ENCODE measurements around the gene CCT6B. TPM values are rescaled to one million over a fixed set of nuclear protein-coding genes. Genes with fewer than 3 reads are reported as not detected.

CCT6B gene
- total RNA-seq, 1 donor, result 6.2 TPM

DNA sequence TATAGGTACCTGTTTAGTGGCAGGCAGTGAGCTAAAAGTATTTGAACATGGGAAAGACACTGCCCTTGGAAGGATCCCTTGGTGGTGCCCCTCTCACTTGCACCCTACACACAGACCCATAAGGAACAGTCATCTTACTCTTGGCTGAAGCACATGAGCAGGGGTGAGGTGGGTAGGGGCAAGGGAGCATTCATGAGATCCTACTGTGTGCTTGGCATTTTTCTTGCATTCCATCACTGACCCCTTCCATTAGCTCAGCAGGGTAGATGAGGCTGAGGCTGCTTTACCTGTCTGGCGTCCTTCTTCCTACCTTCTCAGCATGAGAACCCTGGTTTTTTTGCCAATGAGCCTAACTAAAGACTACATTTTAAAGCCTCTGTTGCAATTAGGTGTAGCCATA, 48.3 kb downstream of the CCT6B start:
- H3K4me2 ChIP-seq (ENCODE audit: insufficient read depth, low read length), result no peak overlapping the region
- TF ChIP-seq, protein P1, sequence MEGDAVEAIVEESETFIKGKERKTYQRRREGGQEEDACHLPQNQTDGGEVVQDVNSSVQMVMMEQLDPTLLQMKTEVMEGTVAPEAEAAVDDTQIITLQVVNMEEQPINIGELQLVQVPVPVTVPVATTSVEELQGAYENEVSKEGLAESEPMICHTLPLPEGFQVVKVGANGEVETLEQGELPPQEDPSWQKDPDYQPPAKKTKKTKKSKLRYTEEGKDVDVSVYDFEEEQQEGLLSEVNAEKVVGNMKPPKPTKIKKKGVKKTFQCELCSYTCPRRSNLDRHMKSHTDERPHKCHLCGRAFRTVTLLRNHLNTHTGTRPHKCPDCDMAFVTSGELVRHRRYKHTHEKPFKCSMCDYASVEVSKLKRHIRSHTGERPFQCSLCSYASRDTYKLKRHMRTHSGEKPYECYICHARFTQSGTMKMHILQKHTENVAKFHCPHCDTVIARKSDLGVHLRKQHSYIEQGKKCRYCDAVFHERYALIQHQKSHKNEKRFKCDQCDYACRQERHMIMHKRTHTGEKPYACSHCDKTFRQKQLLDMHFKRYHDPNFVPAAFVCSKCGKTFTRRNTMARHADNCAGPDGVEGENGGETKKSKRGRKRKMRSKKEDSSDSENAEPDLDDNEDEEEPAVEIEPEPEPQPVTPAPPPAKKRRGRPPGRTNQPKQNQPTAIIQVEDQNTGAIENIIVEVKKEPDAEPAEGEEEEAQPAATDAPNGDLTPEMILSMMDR (IDR thresholded peaks at IDR 0.05; ENCODE audit: extremely low read depth, low read depth, low read length), result no peak
- H3K4me3 ChIP-seq (ENCODE audit: insufficient read depth, low read length), result no peak overlapping the region
- H3K27ac ChIP-seq (ENCODE audit: low read depth, low read length), result no peak overlapping the region
- H2AFZ ChIP-seq (ENCODE audit: low read length), result no peak overlapping the region
- no peaks in the 10 kb centered on the region for H3K9me3 ChIP-seq (ENCODE audit: low read depth, low read length)
- no peaks in the 10 kb centered on the region for H3K36me3 ChIP-seq (ENCODE audit: insufficient read depth, low read length)
- no peak for DNase-seq (ENCODE audit: insufficient read length, low spot score, missing footprints)
- H4K20me1 ChIP-seq (ENCODE audit: insufficient read depth, low read length), result no peaks in the 10 kb centered on the region
- no peaks in the 10 kb centered on the region for H3K79me2 ChIP-seq (ENCODE audit: insufficient read depth, low read length)
- H3K27me3 ChIP-seq (ENCODE audit: insufficient read depth, low read length), result no peaks in the 10 kb centered on the region
- H3K4me1 ChIP-seq (ENCODE audit: insufficient read depth, low read length), result no peaks in the 10 kb centered on the region

- no peaks in the 10 kb centered on the region for H3K36me3 ChIP-seq (ENCODE audit: insufficient read depth, low read length)
- no peaks in the 10 kb centered on the region for H3K4me1 ChIP-seq (ENCODE audit: insufficient read depth, low read length)
- H3K4me3 ChIP-seq (ENCODE audit: insufficient read depth, low read length), result no peak overlapping the region
- H3K4me2 ChIP-seq (ENCODE audit: insufficient read depth, low read length), result no peak overlapping the region
- no peaks in the 10 kb centered on the region for H4K20me1 ChIP-seq (ENCODE audit: insufficient read depth, low read length)
- TF ChIP-seq, protein P1 (IDR thresholded peaks at IDR 0.05; ENCODE audit: extremely low read depth, low read depth, low read length), result no peak
- no peaks in the 10 kb centered on the region for H3K27me3 ChIP-seq (ENCODE audit: insufficient read depth, low read length)
- no peak overlapping the region for H3K27ac ChIP-seq (ENCODE audit: low read depth, low read length)
- H3K79me2 ChIP-seq (ENCODE audit: insufficient read depth, low read length), result no peaks in the 10 kb centered on the region
- H2AFZ ChIP-seq (ENCODE audit: low read length), result no peak overlapping the region
- DNase-seq (ENCODE audit: insufficient read length, low spot score, missing footprints), result no peak
- no peaks in the 10 kb centered on the region for H3K9me3 ChIP-seq (ENCODE audit: low read depth, low read length)
Measured at GRCh38 chr17:34909040-34909439, 52.2 kb downstream of the CCT6B start.

DNA sequence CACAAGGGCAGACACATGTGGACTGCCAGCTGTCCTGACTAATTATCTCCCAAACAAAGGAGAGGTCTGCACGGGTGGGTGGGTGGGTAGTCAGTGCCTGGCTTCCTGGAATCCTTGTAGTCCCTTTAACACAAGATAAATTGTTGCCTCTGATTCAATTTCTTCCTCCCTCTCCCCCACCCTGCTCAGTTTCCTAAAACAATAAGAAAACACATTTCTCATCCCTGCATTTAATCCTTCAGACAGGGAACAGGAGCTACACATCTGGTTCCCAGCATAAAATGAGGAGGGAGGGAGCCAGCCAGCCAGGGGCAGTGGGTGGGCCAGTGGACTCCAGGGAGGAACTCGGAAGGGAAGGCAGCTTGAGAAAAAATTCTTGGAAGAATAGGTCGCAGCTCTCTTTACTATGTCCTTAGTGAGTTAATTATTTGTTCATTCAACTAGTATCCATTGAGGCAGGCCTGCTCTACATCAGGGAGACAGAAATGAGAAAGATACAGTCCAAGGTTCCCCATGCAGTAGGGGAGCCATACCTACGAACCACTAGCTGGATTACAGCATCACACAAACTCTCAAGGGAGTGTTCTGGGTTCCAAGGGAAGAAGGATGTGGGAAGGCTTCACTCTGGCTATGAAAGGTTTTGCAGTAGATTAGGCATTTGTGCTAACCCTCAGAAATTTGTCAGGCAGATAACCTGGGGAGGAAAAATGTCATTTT, 58.3 kb downstream of the CCT6B start:
- Histone ChIP-seq H3K9me3 (ENCODE audit: low read depth, low read length) (no peaks in the 10 kb centered on the region), H3K36me3 (ENCODE audit: insufficient read depth, low read length) (no peaks in the 10 kb centered on the region), H3K4me2 (ENCODE audit: insufficient read depth, low read length) (no peak overlapping the region), H3K4me1 (ENCODE audit: insufficient read depth, low read length) (no peaks in the 10 kb centered on the region), H4K20me1 (ENCODE audit: insufficient read depth, low read length) (no peaks in the 10 kb centered on the region), H3K4me3 (ENCODE audit: insufficient read depth, low read length) (no peak overlapping the region), H2AFZ (ENCODE audit: low read length) (no peak overlapping the region), H3K27ac (ENCODE audit: low read depth, low read length) (no peak overlapping the region), H3K79me2 (ENCODE audit: insufficient read depth, low read length) (no peaks in the 10 kb centered on the region), H3K27me3 (ENCODE audit: insufficient read depth, low read length) (no peaks in the 10 kb centered on the region)
- TF ChIP-seq, protein P1 (IDR thresholded peaks at IDR 0.05; ENCODE audit: extremely low read depth, low read depth, low read length), result no peak
- DNase-seq (ENCODE audit: insufficient read length, low spot score, missing footprints), result no peak

- Histone ChIP-seq H3K4me2 (ENCODE audit: insufficient read depth, low read length) (no peak overlapping the region), H4K20me1 (ENCODE audit: insufficient read depth, low read length) (no peaks in the 10 kb centered on the region), H3K4me3 (ENCODE audit: insufficient read depth, low read length) (no peak overlapping the region), H3K36me3 (ENCODE audit: insufficient read depth, low read length) (no peaks in the 10 kb centered on the region), H3K27me3 (ENCODE audit: insufficient read depth, low read length) (no peaks in the 10 kb centered on the region), H3K79me2 (ENCODE audit: insufficient read depth, low read length) (no peaks in the 10 kb centered on the region), H2AFZ (ENCODE audit: low read length) (no peak overlapping the region), H3K9me3 (ENCODE audit: low read depth, low read length) (no peaks in the 10 kb centered on the region), H3K4me1 (ENCODE audit: insufficient read depth, low read length) (no peaks in the 10 kb centered on the region), H3K27ac (ENCODE audit: low read depth, low read length) (no peak overlapping the region)
- DNase-seq (ENCODE audit: insufficient read length, low spot score, missing footprints), result no peak
- TF ChIP-seq, protein P1 (IDR thresholded peaks at IDR 0.05; ENCODE audit: extremely low read depth, low read depth, low read length), result no peak
Measured at GRCh38 chr17:34899643-34900291, 61.5 kb downstream of the CCT6B start.
